Suprapubic skin (tissue), 4 donors: ENCODE measurements around the gene FXR2.

Experiments used
- POLR2A ChIP-seq, 2 donors: fragments of 450-650 bp; IDR thresholded peaks; one replicate each; pipeline ENCODE4 v1.6.1; 2017; ENCODE audit warnings: antibody characterized with exemption in 2 of 2, mild to moderate bottlenecking in 2 of 2, moderate library complexity in 2 of 2
- POLR2AphosphoS5 ChIP-seq, 3 donors: sonication (generic); formaldehyde crosslinking; IDR thresholded peaks; one replicate each; pipeline ENCODE4 v1.6.1; 2017; ENCODE audit warnings: antibody characterized with exemption in 3 of 3
- TF ChIP-seq, protein P1 (sequence below), 2 donors: fragments of 200-600 bp in 1 of 2; fragments of 450-650 bp in 1 of 2; sonication (generic) in 1 of 2; IDR thresholded peaks; one replicate each; pipeline ENCODE4 v1.5.1; 2016 to 2019; ENCODE audit warnings: antibody characterized with exemption in 2 of 2, mild to moderate bottlenecking in 1 of 2, moderate library complexity in 1 of 2

GRCh38 chr17:7569571-7569970 is 45.1 kb downstream of the FXR2 start:
- TF ChIP-seq, protein P1, sequence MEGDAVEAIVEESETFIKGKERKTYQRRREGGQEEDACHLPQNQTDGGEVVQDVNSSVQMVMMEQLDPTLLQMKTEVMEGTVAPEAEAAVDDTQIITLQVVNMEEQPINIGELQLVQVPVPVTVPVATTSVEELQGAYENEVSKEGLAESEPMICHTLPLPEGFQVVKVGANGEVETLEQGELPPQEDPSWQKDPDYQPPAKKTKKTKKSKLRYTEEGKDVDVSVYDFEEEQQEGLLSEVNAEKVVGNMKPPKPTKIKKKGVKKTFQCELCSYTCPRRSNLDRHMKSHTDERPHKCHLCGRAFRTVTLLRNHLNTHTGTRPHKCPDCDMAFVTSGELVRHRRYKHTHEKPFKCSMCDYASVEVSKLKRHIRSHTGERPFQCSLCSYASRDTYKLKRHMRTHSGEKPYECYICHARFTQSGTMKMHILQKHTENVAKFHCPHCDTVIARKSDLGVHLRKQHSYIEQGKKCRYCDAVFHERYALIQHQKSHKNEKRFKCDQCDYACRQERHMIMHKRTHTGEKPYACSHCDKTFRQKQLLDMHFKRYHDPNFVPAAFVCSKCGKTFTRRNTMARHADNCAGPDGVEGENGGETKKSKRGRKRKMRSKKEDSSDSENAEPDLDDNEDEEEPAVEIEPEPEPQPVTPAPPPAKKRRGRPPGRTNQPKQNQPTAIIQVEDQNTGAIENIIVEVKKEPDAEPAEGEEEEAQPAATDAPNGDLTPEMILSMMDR (IDR thresholded peaks at IDR 0.05), result no peak
- no peak for TF ChIP-seq POLR2A (IDR thresholded peaks at IDR 0.05)
- no peak for TF ChIP-seq POLR2AphosphoS5 (IDR thresholded peaks at IDR 0.05)
